Activated T-cell treated with anti-CD3 and anti-CD28 coated beads, Interleukin-2, amount 50 U/mL, for 24 hours (primary cell): ENCODE data around the gene C12orf75.

Source experiments
- DNase-seq: peaks from one replicate; pipeline ENCODE4 v3.0.0-alpha.2; 2020
- H3K27ac Mint-ChIP-seq: 2 replicates; pipeline ENCODE4 v1.8.0; 2020; ENCODE audit warnings: mild to moderate bottlenecking, mixed read lengths
- H3K27me3 Mint-ChIP-seq: 2 replicates; pipeline ENCODE4 v1.8.0; 2020; ENCODE audit warnings: mixed read lengths
- H3K36me3 Mint-ChIP-seq: 2 replicates; pipeline ENCODE4 v1.8.0; 2020; ENCODE audit warnings: low read depth, mixed read lengths
- H3K4me1 Mint-ChIP-seq: 2 replicates; pipeline ENCODE4 v1.8.0; 2020; ENCODE audit warnings: low read depth, mixed read lengths
- H3K4me3 Mint-ChIP-seq: 2 replicates; pipeline ENCODE4 v1.8.0; 2020; ENCODE audit warnings: mild to moderate bottlenecking, moderate library complexity, mixed read lengths
- H3K9me3 Mint-ChIP-seq: 2 replicates; pipeline ENCODE4 v1.8.0; 2020; ENCODE audit warnings: mixed read lengths

C12orf75 gene

GRCh38 chr12:105418229-105418628 is 87.7 kb downstream of the C12orf75 start:
- no peak for DNase-seq
- H3K4me1 Mint-ChIP-seq, result peaks cover 2% of the 10 kb centered on the region
- no peaks in the 10 kb centered on the region for H3K27me3 Mint-ChIP-seq
- no peaks in the 10 kb centered on the region for H3K9me3 Mint-ChIP-seq
- H3K27ac Mint-ChIP-seq, result no peak overlapping the region
- H3K4me3 Mint-ChIP-seq, result no peak overlapping the region
- no peaks in the 10 kb centered on the region for H3K36me3 Mint-ChIP-seq

- no peak overlapping the region for H3K27ac Mint-ChIP-seq
- H3K36me3 Mint-ChIP-seq, result no peaks in the 10 kb centered on the region
- H3K27me3 Mint-ChIP-seq, result no peaks in the 10 kb centered on the region
- H3K4me1 Mint-ChIP-seq, result peaks cover 9% of the 10 kb centered on the region
- no peak overlapping the region for H3K4me3 Mint-ChIP-seq
- DNase-seq, result no peak
- H3K9me3 Mint-ChIP-seq, result no peaks in the 10 kb centered on the region
Observed at GRCh38 chr12:105418821-105419291, 88.4 kb downstream of the C12orf75 start.

DNA sequence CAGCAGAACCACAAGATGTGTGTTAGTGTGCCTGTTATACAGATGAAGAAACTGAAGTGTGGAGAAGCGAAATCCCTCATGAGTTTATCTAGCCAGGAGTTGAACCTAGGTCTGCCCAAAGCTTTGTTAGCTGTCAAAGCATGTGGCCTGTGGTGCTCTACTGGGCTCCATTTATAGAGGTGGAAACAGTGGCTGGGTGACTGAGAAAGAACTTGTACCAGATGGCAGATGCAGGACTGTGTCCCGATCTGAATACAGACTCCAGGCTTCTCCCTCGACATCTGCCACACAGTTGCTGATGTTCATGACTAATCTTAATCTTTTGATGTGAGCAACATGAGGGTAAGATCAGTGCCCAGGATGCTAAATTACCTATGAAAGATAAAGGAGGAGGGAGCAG is 89.1 kb downstream of the C12orf75 start:
- no peaks in the 10 kb centered on the region for H3K9me3 Mint-ChIP-seq
- H3K4me1 Mint-ChIP-seq, result peaks cover 9% of the 10 kb centered on the region
- DNase-seq, result no peak
- no peak overlapping the region for H3K27ac Mint-ChIP-seq
- H3K4me3 Mint-ChIP-seq, result no peak overlapping the region
- no peaks in the 10 kb centered on the region for H3K36me3 Mint-ChIP-seq
- peaks cover 3% of the 10 kb centered on the region for H3K27me3 Mint-ChIP-seq

DNA sequence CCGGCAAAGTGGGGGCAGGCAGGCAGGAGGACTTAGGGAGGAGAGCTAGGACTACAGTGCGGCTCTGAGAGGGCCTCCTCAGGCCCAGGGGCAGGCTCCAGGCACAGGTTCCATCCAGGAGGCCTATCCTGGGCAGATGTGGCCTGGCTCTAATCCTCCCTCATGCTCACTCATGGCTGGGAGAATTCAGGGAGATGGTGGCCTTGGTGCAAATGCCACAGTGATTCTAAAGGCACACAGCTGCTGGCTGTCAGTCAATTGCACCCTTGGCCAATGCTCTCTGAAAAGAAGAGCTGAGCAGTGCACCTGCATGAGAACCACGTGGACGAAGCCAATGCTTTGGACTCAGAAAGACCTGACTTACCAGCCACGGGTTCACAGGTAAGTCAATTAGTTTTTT is 89.6 kb downstream of the C12orf75 start:
- peaks cover 3% of the 10 kb centered on the region for H3K27me3 Mint-ChIP-seq
- DNase-seq, result no peak
- H3K4me3 Mint-ChIP-seq, result no peak overlapping the region
- no peak overlapping the region for H3K27ac Mint-ChIP-seq
- peaks cover 9% of the 10 kb centered on the region for H3K4me1 Mint-ChIP-seq
- H3K36me3 Mint-ChIP-seq, result no peaks in the 10 kb centered on the region
- no peaks in the 10 kb centered on the region for H3K9me3 Mint-ChIP-seq

DNA sequence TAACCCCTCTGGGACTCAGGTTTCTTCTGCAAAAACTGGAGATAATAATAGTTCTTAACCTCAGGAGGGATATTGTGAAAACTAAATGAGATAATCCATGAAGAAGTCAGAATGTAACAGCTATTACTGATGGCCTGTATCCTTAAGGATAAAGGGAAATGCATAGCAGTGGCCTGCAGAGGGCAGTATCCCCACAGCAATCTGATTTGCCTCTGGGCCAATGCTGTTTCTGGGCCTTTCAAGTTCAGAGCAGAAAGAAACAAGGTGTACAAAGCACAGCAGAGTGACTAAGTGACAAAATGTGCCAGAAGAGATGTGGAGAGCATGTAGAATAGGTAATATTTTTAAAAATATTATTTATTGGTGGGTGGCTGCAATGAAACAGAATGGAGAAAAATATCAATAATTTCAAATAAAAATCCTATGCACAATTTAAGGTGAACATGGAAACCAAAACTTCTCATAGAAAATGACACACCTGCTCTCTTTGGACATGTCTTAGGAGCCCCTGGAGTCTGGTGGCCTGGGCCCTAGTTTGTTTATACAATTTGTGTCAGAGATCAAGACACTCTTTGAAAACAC is 90.3 kb downstream of the C12orf75 start:
- H3K27me3 Mint-ChIP-seq, result peaks cover 3% of the 10 kb centered on the region
- no peaks in the 10 kb centered on the region for H3K36me3 Mint-ChIP-seq
- peak; percentile 68 for DNase-seq
- no peak overlapping the region for H3K27ac Mint-ChIP-seq
- H3K4me3 Mint-ChIP-seq, result no peak overlapping the region
- no peaks in the 10 kb centered on the region for H3K9me3 Mint-ChIP-seq
- peaks cover 9% of the 10 kb centered on the region for H3K4me1 Mint-ChIP-seq
